KG1 (cell line): Measurements from ENCODE around the gene TOP3A.
A peak's percentile ranks its signal among the peaks of the same experiment; 100 is the strongest.

ENCODE experiments used
- DNase-seq: peaks from one replicate; lab custom pipeline; 2025; lab: John Stamatoyannopoulos, UW

Gene TOP3A

DNA sequence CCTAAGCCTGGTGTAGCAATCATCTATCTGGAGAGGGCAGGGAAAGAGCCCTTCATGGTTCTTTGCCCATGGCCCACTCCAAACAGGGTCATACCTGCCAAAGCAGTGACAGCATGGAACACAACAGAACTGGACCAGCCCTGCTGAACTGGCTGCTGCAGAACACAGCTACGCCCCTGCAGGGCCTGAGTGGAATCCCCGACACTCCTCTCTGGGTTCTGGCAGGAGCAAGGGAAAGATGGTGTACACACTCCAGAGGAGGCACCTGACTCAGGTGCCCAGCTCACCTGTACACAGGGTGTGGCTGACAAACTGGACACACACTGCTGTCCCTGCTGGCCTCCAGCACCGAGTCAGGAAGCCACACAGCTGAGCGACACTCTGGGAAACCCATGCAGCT is 34.5 kb downstream of the TOP3A start:
- no peak for DNase-seq

DNA sequence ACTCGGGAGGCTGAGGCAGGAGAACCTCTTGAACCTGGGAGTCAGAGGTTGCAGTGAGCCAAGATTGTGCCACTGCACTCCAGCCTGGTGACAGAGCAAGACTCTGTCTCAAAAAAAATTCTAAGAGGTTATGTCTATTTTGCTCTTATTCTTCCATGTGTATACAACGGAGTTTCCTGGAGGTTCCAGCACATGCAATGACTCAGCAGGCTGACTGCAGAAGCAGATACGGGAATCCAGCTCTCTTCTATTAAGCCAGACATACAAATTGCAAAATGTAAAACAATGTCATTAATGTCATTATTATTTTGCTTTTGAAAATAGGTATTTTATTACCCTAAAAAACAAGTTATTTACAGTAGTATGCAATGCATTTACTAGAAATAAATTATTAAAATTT is 35.9 kb downstream of the TOP3A start:
- DNase-seq, result no peak

DNA sequence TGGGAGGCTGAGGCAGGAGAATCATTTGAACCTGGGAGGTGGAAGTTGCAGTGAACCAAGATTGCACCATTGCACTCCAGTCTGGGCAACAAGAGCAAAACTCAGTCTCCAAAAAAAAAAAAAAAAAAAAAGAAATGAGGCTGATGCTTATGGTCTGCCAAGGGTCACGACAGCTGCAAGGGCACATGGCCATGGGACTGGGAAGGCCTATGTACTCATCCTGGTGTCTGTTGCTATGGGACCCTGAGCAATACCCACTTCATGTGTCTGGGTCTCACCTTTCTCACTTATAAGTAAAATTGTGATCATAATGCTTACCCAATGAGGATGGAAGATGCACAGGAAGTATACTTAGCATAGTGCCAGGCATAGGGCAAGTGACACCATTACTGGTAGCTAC is 37.7 kb downstream of the TOP3A start:
- no peak for DNase-seq

DNA sequence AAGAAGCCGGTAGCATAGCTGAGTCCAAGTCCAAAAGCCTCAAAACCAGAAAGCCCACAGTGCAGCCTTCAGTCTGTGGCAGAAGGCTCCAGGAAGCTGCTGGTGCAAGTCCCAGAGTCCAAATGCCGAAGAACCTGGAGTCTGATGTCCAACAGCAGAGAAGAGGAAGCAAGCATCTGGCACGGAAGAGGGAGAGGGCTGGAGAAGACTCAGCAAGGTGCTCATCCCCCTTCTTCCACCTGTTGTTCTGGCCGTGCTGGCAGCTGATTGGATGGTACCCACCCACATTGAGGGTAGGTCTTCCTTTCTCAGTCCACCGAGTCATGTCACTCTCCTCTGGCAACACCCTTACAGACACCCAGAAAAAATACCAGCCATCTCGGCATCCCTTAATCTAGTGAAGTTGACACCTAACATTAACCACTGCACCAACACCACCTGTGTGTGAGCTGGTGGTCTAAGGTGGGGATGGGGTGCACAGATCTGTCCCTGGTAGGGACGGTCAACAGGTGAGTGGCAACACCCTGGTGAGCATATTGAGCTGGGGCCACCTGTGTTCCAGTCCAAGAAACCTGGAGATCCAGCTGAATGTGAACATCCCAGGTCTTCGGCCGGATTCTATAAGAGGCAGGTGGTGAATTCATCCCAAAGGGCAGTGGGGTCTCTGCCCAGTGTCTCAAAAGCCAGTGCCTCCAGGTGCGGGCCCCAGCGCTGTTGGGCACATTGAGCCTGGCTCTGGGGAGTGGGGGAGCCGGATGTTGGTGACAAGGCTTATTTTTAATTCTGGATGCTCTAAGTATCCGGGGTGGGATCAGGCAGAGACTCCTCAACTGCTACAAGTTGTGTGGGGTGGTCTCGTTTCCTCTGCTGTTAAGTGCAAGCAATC is 44.5 kb downstream of the TOP3A start:
- DNase-seq, result no peak

DNA sequence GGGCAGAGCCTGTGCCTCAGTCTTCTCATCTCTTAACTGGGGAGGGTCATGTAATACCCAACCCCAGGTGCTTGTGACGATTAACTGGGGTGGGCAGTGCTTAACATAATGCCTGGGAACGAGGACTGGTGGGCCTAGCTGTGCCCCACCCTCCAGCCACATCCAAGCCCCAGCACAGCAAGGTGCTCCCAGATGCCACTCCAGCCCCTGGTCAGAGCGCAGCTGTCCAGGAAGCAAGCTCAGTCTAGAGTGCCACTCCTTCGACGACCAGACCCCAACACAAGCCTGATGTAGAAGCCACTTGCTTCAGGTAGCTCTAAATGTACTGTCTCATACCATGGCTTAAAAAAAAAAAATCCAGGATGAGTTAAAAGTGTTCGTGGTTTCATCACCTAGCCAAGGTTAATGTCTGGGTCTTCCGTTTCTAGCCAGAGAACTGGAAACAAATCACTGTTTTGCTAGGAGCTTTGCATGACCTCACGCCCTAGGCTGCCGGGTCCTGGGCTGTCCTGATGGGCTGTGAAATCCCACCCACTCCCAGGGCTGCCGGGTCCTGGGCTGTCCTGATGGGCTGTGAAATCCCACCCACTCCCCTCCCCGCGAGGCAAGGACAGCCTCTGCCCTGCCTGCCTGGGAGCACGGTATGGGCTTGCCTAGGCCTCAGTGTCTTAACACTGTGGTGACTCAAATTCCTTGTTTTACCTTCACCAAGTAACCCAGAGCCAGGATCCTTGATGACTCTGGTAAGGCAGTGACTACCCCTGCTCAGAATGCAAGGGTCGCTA is 46.7 kb downstream of the TOP3A start:
- DNase-seq, result no peak

DNA sequence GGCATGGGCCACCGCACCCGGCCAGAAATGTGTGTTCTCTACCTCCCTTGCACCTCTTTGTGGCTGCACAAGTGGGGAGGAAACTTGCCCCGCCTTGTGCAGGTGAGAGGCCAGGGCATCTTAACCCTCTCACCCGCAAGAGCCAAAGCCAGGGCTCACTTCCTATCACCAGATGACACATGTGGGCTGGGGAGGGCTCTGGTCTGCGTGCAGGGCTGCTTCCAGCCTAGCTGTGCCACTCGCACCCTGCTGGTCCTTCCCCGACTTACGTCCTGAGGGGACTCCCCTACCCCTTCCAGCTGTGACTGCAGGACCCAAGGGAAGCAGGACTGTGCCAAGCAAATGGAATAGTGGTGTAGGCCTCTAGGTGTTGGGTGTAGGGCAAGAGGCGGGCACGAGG is 47.4 kb downstream of the TOP3A start:
- no peak for DNase-seq

DNA sequence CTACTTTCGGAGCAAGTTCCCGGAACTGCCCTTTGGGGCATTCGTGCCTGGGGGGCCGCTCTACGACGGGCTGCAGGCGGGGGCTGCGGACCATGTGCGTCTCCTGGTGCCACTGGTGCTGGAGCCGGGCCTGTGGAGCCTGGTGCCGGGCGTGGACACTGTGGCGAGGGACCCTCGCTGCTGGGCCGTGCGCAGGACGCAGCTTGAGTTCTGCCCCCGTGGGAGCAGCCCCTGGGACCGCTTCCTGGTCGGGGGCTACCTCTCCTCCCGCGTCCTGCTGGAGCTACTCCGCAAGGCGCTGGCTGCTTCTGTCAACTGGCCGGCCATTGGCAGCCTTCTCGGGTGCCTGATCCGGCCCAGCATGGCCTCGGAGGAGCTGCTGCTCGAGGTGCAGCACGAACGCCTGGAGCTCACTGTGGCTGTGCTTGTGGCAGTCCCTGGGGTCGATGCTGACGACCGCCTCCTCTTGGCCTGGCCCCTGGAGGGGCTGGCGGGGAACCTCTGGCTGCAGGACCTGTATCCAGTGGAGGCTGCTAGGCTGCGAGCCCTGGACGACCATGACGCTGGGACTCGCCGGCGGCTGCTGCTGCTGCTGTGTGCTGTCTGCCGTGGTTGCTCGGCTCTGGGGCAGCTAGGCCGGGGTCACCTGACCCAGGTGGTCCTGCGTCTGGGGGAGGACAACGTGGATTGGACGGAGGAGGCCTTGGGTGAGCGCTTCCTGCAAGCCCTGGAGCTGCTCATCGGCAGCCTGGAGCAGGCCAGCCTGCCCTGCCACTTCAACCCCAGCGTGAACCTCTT is 50.7 kb downstream of the TOP3A start:
- no peak for DNase-seq

DNA sequence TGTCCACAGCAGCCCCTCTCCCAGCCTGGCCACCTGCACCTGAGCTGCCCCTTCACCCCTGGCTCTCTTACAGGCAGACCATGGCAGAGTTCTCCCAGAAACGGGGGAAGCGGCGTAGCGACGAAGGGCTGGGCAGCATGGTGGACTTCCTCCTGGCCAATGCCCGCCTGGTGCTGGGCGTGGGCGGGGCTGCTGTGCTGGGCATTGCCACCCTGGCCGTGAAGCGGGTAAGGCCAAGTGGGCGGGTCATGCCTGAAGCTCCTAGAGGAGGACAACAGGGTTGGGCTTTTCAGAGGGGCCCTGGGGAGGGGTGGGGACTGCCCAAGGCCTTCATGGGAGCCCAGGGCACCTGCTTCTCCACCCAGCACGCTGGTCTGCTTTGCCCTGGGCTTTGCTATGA is 52.2 kb downstream of the TOP3A start:
- no peak for DNase-seq

DNA sequence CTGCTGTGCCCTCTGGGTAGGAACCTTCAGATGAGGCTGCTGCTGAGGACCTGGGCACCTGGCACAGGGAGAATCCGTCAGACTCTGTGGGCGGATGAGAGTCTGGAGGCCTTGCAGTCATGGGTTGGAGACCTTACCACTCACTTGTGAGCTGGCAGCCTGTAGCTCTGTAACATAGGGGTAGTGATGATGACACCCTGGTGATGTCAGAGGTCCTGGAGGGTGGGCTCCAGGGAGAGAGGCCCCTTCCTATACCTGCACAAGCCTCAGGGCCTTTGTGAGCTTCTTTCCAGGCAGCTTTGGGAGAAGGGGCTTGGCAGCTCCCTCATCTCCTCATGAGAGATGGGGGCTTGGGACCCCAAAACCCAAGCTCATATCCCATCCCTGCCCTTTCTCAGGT is 52.7 kb downstream of the TOP3A start:
- no peak for DNase-seq

DNA sequence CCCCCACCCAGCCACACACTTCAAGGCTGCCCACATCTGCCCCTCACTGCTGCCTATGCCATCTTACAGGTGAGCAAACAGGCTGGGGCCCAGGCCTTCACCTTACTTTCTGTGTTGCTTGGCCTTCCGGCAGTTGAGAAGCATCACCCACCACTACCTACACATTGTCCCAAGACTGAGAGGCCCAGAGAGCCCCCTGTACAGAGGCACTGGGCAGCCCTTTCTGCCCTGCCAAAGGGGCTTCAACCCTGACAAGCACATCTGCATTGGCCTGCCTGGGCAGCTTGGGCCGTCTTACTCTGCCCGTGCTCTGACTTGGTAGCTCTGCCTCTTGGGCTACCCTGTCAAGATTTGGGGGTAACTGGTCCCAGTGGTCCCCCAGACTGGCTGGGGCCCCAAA is 53.1 kb downstream of the TOP3A start:
- DNase-seq, result no peak

DNA sequence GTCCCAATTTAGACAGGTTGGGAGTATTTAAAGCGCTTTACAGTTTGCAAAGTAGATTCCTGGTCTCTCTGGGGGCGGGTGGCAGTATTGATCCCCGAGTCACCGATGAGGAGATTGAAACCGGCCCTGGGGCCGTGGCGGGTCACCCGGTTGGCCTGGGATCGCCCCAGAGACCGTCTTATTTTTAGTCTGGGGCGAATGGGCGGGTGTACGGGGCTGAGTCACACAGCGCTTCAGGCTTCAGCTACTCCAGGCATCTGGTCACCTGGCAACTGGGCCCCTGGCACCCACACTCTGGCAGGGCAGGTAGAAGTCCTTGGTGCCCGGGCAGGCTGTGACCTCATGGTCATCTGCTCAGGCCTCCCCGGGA is 53.7 kb downstream of the TOP3A start:
- no peak for DNase-seq

DNA sequence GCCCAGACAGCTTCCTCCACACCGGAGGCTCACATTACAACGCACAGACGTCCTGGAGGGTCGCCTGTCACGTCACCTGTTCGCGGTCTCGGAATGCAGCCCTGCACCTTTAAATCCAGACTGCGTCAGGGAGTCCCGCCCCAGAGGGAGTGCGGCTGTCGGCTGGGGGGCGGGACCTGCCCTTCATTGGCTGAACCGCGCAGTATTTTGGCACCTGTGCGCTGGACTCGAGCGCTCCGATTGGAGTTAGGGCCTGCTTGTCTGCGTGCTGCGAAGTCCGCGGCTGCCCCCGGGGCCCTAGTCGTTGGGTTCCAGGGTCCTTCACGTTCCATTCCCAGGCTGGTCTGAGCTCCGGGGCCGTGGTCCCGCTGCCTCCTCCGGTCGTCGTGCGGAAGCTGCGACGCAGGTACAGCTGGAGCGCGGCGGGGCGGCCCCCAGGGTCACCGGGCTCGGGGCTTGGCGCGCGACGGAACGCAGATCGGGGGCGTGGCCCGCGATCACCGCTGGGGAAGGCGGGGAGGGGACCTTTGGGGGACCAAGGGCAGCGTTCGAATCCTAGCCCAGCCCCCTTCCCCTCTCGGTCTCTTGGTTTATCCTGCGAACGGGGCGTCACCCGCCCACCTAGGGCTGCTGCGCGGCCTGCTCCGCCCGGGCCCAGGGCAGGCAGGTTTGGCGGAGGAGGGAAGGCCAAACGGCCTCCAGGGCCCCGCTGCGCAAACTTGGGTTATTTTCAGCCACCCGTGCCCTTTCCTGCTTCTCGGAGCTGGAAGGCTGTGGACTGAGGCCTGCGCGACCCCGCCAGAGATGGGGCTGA is 54.3 kb downstream of the TOP3A start, which contains the start of gene MIEF2:
TSS of gene MIEF2 (plus strand) at position 331 of the 814 bp plus-strand sequence. CDS start 2,059 bp downstream, outside the sequence.
- DNase-seq, result peak; percentile 55

DNA sequence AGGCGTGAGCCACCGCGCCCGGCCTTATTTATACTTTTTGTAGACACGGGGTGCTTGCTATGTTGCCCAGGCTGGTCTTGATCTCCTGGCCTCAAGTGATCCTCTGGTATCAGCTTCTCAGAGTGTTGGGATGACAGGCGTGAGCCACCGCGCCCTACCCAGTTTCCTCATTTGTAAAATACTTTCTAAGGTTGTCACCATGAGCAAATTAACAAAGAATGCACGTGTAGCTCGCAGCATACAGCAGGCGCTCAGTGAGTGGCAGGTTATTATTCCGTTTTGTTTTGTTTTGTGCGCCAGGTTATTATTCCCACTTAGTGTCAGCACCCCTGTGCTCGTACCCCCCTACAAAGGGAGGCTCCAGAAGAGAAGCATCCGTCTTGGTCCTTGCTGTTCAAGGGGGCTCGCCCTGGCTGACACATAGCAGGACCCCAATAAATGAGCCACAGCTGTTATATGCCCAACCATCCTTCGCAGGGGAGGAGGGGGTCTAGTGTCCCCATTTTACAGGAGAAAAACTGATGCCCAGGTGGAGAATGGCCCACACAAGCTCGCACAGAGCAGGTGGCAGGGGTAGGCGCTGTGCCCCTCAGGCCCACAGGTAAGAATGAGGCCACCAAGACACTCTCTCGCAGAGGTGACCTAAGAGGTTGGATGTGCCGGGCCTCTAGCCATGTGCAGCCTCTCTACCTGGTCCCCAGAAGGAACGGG is 55.0 kb downstream of the TOP3A start:
- DNase-seq, result no peak

DNA sequence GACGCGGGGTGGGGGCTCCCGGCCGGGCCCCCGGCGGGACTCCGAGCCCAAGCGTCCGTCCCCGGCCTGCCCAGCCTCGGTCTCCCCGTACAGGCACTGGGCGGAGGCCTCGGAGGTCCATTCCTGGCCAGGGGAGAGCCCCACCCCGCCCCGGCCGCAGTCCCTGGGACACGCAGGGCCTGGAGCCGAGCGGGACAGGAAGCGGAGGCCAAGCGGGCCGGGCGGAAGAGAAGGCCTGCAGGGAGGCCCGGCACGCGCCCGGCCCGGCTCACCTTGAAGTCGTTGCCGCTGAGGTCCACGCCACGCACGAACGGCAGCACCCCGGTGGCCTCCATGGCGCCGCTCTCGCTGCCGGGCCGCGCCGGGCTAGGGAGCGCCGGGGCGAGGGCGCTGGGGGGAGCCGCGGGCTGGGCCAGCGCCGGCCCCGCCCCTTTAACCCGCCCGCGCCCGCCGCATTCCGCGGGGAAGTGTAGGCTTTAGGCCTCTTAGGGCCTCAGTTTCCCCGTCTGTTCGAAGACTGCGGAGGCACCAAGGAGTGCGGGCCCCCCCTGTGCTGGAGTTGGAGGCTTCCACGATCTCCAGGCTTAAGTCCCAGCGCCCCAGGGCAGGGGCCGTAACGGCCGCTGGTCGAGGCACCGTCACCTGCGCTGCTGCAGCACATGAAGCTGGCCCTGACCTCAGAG is 56.3 kb downstream of the TOP3A start, which contains the start of gene FLII:
TSS of gene FLII (minus strand) at position 383 of the 683 bp plus-strand sequence. CDS start at position 335, 48 bp downstream.
- peak; percentile 10 for DNase-seq

DNA sequence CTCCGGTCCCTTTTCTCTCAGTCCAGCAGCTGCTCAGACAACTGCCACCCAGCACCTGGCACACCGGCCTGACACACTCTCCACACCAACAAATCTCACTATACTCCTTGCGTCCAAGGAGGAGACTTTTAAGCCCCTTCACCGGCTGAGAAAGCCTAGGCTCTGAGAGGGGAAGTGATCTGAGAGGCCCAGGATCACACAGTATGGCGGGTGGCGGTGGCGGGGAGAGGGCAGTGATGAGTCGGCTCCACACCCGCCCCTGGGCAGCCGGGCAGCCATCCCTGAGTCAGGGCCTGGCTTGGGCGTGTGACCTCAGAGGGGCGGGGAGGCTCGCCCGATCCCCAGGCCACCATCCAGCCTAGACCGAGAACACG is 56.8 kb downstream of the TOP3A start:
- peak; percentile 7 for DNase-seq

DNA sequence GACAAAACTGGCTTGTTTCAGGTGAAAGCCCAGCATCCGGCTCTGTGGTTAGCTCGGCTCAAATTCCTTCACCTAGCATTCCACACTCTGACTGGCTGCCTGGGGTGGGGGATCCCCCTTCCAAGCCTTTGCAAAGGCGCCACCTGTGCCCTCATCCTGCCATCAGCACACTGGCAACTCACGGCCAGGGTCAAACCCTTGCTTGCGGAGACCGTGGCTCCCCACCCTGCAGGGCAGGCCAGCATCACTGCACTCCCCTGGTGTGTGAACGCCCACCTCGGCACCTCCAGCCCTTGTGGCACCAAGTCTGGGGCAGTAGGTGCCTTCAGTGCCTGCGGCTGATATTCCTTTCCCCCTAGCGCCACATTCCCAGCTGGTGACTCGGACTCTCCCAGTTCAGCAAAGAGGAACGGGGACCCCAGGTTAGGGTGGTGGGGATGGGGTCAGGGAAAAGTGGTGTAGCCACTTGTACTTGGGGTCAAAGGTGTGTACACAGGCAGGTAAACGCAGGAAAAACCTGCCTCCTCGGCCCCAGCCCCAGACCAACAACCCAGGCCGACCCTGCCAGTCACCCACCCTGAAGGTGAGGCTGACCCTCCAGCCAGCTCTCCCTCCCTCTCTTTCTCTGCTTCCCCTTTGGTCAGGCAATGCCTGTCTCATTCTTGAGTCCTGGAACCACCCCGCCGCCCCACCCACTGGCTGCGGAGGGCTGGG is 57.4 kb downstream of the TOP3A start:
- no peak for DNase-seq

DNA sequence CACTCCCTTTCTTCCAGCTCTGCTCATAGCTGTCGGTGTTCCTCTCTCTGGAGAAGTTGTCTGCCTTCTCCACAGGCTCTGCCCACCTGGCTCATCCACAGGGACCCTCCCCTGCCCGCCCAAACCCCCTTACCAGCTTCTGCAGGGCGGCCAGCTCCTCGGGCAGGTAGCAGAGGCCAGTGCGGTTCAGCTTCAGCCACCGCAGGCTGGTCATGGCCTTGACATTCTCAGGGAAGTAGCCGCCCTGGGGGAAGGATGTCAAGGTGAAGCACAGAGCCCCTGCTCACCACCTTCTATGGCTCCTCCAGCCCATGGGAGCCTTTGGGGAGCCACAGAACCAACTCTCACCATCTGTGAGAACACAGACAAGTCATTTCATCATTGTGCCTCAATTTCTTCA is 58.0 kb downstream of the TOP3A start:
- DNase-seq, result no peak

DNA sequence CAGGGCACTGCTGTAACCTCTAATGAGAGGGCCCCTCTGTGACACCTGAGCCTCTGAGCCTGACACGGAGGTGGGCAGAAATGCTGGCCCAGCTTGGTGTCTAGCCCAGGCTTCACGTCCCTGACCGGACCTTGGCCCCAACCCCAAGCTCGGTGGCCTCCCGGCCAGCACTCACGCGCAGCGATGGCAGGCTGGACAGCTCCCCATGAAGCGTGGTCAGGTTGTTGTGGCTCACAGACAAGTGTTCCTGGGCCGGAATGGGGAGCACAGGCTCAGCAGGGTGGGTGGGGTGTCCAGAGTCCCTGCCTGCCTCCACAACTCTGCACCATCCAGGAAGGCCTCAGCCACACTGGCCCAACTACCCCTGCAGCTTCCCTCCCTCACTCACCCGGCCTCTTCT is 58.4 kb downstream of the TOP3A start:
- no peak for DNase-seq

DNA sequence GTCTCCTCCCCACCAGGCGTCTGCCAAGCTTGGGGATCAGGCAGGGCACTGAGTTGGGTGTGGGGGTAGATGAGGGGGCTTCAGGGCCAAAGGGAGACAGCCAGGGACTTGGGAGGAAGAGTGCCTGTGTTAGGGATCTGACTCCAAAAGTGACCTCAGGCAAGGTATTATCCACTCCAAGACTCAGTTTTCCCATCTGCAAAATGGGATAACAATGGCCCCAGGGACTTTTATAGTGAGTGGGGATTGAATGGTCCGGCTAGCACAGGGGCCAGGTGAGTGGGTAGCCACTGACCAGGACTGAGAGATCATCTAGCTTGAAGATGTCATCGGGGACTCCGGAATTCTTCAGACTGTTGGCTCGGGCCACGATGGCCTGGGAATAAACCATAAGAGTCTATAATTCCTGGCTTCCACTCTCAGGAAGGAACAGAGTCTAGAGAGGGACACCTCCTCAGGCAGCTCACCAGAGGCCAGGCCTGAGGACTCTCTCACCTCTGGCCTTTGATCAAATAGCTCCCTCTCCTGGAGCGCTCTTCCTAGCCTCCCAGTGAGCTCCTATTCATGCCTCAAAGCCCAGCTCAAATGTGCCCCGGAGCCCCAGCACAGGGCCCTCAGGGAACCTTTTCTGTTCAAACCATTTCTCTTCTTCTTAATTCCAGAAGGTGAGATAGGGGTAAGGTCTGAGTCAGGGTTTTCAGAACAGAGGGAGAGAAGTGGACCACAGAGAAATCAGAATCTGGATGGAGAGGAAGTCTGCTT is 59.7 kb downstream of the TOP3A start:
- no peak for DNase-seq
